Transverse colon (tissue), 4 donors: ENCODE results near the gene FAM20B.

Experiments used
- CTCF ChIP-seq, 5 experiments: fragments of 200-600 bp in 3 of 5; fragments of 450-650 bp in 2 of 5; sonication (generic) in 3 of 5; IDR thresholded peaks; 1 replicate in 2 of 5; 2 replicates in 3 of 5; pipeline ENCODE4 v1.5.1; 2016 to 2017; ENCODE audit warnings: antibody characterized with exemption in 5 of 5, inconsistent platforms in 3 of 5, mild to moderate bottlenecking in 2 of 5, moderate library complexity in 1 of 5
- EP300 ChIP-seq: sonication (generic); formaldehyde crosslinking; IDR thresholded peaks from one replicate; pipeline ENCODE4 v1.6.1; 2017; ENCODE audit warnings: antibody characterized with exemption, low read depth
- POLR2AphosphoS5 ChIP-seq, 3 donors: sonication (generic); formaldehyde crosslinking; IDR thresholded peaks; one replicate each; pipeline ENCODE4 v1.6.1; 2016; ENCODE audit warnings: antibody characterized with exemption in 3 of 3

DNA sequence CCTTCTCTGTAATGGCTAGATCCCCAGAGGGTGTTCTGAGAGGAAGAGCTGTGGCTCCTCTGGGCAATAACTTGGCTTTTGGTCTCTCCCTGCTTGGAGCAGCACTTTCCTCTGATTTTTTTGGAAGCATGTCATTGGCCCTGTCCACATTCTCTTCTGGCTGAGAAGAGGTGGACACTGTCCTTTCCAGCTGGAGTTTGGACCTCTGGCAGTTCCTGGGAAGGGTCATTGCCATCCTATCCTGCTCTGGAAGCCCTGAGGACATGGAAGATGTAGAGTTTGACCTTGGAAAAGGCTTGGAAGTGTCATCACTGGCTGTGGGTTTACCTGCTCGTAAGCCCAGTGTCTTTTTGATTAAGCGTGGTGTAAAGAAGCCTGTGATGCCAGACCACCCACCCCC, 83.0 kb downstream of the FAM20B start:
- TF ChIP-seq CTCF (IDR thresholded peaks at IDR 0.05) (no peak), POLR2AphosphoS5 (IDR thresholded peaks at IDR 0.05) (no peak), EP300 (no peak)
